Measurements from ENCODE around the gene EFCC1.
A peak's percentile ranks its signal among the peaks of the same experiment; 100 is the strongest.

Gene EFCC1

GRCh38 chr3:129014148-129014547 lies 13.0 kb downstream of the EFCC1 start:
- DNase-seq: peak in 19 of 56 donors; percentile 8 to 71 (median 32)

- no peak for DNase-seq
Observed at GRCh38 chr3:129014793-129015345, 13.8 kb downstream of the EFCC1 start.

GRCh38 chr3:129015388-129016105 lies 14.4 kb downstream of the EFCC1 start:
- peak in 6 of 56 donors; percentile 8 to 60 (median 18) for DNase-seq

- DNase-seq: peak in 11 of 56 donors; percentile 10 to 35 (median 18)
Observed at GRCh38 chr3:129016356-129016719, 15.2 kb downstream of the EFCC1 start.

GRCh38 chr3:129016720-129017483 lies 15.8 kb downstream of the EFCC1 start:
- no peak for DNase-seq

GRCh38 chr3:129017484-129017899 lies 16.4 kb downstream of the EFCC1 start:
- no peak for DNase-seq

GRCh38 chr3:129018271-129018670 lies 17.2 kb downstream of the EFCC1 start:
- no peak for DNase-seq

- no peak for DNase-seq
Observed at GRCh38 chr3:129018751-129019150, 17.6 kb downstream of the EFCC1 start.

GRCh38 chr3:129019266-129019665 lies 18.2 kb downstream of the EFCC1 start:
- no peak for DNase-seq

- DNase-seq: no peak
Observed at GRCh38 chr3:129020691-129021090, 19.6 kb downstream of the EFCC1 start.

- no peak for DNase-seq
Observed at GRCh38 chr3:129021140-129021551, 20.0 kb downstream of the EFCC1 start.

GRCh38 chr3:129022114-129023007 lies 21.3 kb downstream of the EFCC1 start:
- no peak for DNase-seq

GRCh38 chr3:129023008-129023358 lies 21.9 kb downstream of the EFCC1 start:
- DNase-seq: no peak

GRCh38 chr3:129023909-129024308 lies 22.8 kb downstream of the EFCC1 start:
- no peak for DNase-seq

GRCh38 chr3:129025108-129025507 lies 24.0 kb downstream of the EFCC1 start:
- no peak for DNase-seq

- DNase-seq: no peak
Observed at GRCh38 chr3:129025691-129026435, 24.8 kb downstream of the EFCC1 start.

GRCh38 chr3:129026728-129027543 lies 25.8 kb downstream of the EFCC1 start:
- peak in 52 of 56 donors; percentile 7 to 84 (median 62) for DNase-seq

GRCh38 chr3:129027544-129027880 lies 26.4 kb downstream of the EFCC1 start:
- DNase-seq: no peak

- no peak for DNase-seq
Observed at GRCh38 chr3:129028866-129029265, 27.8 kb downstream of the EFCC1 start.

- DNase-seq: no peak
Observed at GRCh38 chr3:129030611-129031010, 29.5 kb downstream of the EFCC1 start.

All from amygdala (tissue), 56 donors.